GM19043 (cell line): ENCODE measurements around the gene CXCR2.
"Not testable (repeated sequence)": the region's sequence is repeated elsewhere in the genome, so short reads cannot be mapped to it uniquely, and the experiment has no call there.

ENCODE experiments used
- ATAC-seq: cut with Tn5 transposase; IDR thresholded peaks from one replicate; pipeline ENCODE4 v1.9.1; 2021; ENCODE audit warnings: low read depth; ENCODE audit not compliant: unreplicated experiment

Gene CXCR2

DNA sequence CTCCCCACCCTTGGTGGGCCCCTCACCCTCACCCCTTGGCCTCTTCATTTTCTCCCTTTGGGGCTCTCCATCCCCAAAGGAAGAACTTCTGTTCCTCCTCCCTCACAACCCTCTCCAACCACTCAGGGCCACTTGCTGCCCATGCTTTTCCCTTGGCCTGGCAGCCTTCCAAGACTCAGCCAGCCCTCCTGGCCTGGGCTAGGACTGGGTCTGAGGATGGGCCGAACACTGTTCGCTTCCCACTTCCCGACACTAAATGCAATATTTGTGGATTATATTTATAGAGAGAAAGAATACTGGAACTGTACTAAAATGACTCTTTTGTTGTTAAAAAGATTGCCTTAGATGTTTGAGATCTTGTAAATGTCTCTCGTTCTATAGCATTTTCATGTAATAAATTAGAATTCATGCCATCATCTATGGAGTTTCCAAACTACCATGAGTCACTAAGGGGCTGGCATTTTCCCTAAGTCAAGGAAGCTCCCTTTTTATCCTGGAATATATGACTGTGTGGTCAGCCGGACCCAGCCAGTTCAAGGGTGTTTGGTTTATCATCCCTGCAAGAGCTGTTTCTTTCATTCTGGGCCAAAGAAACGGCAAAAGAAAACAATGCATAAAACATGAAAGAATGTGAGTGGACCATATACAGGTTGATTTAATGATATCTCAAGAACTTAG is 3.8 kb downstream of the CXCR2 start:
- no peak for ATAC-seq

DNA sequence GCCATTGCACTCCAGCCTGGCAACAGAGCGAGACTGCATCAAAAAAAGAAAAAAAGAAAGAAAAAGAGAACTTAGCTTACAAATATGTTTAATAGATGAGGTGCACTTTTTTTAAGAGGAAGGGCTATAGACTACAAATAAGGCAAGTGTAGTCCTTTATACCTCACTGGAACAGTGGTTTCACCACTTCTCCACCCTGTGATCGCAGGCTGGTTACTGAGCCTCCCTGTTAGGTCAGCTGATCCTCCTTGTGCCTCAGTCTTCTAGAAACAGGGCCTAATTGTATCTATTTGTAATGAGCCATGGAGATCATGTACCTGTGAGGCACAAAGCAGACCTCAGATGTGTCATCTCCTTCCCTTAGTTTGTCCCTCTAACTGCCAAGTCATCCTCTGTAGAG is 4.5 kb downstream of the CXCR2 start:
- ATAC-seq, result no peak

DNA sequence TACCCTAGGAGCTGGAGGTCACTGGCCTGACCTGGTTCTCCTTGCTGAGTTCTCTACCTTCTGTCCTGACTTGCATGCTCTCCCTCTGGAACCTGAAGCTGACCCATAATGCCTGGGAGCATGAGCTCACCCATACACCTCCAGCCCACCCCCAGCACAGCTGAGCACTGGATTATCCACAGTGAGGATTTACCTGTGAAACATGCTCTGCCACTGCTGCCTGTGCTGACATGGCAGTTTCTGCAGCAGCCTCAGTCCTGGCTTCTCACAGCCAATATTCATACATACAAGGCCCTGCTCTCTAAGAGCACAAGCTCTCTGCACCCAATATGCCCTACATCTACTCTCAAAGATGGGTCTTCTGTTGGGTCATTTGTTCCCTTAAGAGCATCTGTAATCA is 5.0 kb downstream of the CXCR2 start:
- no peak for ATAC-seq

DNA sequence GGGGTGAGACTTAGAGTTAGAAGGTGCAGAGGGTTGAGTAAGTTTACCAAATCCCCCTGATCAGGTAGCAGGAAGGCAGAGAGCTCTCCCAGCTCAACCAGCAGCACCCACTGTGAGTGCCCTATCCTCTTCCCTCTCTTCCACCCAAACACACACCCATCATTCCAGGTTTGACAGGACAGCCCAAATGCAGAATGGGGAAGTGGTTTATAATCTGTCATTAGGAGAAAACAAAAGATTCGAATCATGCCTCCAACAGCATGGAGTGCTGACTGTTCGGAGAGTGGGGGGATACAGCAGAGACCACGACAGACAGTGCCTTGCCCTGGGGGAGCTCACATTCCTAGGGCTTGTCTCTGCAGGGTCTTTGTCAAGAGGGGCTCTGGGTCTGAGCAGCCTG is 11.7 kb downstream of the CXCR2 start:
- ATAC-seq, result no peak

DNA sequence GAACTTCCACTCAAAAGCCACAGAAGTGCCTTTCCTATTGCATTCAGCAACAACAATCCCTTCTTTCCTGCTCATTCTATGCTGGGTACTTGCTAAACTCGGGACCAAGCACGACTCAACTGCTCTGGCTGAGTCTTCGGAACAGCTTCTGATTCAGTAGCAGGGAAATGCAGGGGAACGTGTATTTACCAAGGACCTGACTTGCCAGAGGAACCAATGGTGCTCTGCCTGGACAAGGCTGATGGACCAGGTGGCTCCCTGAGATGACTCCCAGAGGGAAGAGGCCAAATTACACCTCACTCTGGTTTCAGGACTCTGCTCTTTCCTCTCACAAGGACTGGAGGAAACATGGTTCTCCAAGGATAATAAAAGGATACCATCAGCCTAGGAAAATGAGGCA is 12.2 kb downstream of the CXCR2 start:
- no peak for ATAC-seq

DNA sequence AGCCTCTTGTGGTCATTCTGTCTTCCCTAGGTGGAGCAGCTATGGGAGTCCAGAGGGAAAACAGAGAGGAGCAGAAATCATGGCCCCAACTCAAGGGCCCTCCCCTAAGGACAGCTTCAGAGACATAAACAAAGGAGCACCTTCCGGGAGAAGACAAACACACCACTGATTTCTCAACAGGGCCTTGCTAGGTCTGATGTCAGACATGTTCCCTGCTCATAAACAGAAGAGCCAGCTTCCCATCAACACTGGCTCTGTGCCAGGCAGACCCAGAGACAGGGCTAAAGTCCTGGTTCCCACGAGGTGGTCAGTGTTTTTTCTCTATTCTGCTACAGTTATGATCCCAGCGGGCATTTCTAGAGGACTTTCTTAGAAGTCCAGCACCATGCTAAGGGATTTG is 19.3 kb downstream of the CXCR2 start:
- no peak for ATAC-seq

DNA sequence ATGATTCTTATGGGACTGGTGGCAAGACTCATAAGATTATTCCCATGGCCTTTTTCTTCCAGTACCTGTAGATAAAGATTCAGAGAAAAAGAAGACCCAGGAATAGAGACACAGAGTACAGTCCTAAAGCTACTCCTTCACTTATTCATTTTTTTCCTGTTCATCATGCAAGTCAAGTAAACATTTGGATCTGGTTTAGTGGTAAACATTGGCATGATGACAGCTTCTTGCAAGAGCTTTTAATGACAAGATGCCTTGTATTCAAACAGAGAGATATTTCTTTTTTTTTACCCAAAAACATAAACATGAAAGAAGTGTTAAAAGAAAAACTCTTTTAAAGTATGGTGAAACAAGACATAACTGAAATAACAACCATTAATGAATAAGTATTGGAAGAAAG is 20.2 kb downstream of the CXCR2 start:
- ATAC-seq, result no peak

DNA sequence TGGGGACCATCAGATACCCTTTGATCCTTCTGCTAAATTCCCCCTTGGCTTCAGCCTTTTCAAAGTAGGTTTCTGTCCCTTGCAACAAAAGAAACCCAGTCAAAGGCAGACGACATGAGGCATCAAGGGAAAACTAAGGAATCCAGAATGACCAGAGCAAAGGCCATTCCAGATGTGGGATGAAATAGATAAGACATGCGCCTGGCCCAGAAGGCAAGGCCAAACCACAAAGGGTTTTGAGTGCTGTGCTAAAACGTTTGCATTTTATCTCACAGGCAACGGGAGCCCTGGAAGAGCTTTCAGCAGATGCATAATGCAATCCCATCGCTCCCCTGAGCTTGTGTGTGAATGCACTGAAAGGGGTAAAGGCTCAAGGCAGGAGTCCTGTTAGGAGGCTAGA is 23.3 kb downstream of the CXCR2 start:
- no peak for ATAC-seq

DNA sequence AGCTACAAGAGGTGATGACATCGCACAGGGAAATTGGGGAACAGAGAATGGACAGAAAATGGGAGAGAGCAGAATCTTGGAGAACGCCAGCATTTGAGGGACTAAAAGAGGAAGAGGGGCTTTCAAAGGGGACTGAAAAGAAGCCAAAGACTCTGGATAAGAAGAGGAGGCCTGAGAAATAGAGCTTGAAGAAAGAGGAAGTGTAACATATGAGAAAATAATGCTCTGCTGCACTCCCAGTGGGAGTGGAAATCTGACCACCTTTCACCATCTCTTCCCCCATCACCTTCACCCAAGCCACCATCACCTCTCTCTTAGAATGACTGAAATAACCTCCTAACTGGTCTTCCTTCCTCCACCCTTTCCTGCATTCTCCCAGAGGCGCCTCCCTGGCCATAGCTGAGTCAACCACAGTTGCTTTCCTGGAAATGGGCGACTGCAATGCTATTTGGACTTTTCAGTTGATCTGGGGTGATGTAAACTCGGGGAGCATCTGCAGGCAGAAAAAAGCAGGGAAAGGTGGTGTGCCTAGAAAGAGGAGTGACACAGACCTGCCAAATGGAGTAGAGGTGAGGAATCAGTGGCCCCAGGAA is 24.1 kb downstream of the CXCR2 start:
- ATAC-seq, result no peak

DNA sequence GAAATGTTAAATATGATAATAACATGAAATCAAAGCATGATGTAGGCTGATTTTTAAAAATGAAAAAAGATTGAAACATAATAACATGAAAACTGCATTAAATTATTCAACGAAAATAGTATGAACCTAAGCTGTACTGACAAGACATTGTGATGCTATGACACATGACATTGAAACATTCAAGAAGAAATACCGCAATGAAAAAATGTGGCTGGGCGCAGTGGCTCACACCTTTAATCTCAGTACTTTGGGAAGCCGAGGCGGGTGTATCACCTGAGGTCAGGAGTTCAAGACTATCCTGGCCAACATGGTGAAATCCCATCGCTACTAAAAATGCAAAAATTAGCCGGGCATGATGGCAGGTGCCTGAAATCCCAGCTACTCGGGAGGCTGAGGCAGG is 26.3 kb downstream of the CXCR2 start:
- no peak for ATAC-seq

DNA sequence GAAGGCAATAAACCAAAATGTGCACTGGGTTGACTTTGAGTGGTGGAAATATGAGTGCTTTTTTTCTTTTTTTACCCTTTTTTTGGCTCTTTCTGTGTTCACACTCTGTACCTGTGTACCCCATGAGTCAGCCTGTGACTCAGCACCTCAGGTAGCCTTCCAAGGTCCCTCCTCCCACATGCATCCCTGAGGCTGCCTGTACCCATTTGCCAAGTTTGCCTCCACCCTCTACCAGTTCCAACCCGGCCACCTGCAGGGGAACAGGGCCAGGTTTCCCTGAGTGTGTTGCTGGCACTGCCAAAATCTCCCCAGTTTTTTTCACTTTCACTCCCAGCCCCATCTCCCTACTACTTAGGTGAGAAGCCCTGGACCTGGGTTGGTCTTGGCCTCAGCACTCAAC is 26.9 kb downstream of the CXCR2 start:
- no peak for ATAC-seq

DNA sequence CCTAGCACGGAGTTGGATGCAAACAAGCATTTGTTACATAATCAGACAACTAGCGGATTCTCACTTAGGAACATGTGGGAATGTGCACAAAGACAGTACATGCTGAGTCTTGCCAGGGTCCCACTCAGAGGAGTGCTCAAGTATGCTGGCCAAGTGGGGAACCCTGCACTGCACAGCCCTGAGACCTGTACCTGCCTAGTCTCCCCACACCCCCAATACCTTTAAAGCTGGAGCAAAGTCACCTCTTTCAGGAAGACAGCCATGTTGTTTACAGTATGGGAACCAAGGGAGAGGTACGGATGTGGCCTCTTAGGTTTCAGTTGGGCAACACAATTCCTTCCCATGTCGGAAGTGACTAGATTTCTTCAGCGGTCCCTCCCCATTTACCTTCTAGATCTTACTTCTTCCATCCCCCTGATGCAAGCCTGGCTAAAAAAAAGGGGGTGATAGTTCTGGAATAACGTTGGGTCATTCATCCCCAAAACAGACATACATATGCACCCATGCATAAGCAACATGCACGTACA is 30.2 kb downstream of the CXCR2 start:
- no peak for ATAC-seq

DNA sequence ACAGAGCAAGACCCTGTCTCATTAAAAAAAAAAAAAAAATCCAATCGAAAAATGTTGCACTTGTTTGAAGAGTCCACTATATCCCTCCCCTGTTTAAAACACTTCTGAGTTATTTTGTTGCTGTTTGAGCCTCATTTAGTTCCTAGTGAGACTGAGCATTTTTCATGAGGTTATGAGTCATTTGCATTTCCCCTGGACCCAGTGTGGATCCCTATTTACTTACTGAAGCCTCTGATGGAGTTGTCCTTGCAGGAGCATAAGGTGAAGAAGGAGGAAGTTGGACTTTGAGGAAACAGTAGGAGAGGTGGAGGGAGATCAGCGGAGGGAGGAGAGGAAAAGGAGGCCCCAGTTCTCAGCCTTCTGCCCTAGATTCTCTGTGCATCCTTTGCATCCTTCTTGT is 35.8 kb downstream of the CXCR2 start:
- no peak for ATAC-seq

DNA sequence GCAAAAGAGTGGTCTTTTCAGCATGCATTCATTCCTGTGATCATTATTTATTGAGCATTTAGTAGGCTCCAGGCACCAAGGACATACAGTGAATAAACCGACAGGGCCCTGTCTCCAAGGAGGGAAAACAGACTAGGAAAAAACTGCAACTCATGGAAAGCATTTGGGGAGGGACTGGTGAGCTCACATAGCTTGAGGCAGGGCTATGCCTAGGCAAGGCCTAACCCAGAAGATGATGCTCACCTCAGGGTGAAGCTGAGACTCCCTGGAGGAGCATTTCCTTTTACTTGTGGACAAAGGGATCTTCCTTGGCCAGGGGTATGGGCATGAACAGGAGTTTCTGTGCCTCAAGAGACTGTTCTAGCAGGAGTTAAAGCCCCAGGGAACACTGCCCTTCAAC is 37.0 kb downstream of the CXCR2 start:
- no peak for ATAC-seq

DNA sequence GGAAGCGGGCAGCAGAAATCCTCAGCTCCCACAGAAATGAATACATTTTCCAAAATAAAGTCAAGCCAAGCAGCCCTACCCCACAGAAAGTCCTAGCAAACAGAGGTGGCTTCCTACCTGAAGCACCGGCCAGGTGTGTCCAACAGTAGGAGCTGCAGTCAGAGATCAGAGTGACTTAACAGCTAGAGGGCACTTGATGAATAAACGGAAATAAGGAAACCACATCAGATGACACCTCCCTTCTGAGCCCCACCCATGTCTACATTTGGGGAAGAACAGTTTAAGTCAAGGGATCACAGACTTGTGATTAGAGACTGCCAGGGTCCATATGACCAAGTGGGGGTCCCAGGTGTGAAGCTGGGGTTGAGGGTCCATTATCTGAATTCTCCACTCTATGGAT is 41.0 kb downstream of the CXCR2 start, which contains the start of gene CXCR1:
CXCR1 (minus strand) TSS at position 172 of the 400 bp plus-strand sequence. CDS start 1,751 bp downstream, outside the sequence.
- ATAC-seq, result no peak

DNA sequence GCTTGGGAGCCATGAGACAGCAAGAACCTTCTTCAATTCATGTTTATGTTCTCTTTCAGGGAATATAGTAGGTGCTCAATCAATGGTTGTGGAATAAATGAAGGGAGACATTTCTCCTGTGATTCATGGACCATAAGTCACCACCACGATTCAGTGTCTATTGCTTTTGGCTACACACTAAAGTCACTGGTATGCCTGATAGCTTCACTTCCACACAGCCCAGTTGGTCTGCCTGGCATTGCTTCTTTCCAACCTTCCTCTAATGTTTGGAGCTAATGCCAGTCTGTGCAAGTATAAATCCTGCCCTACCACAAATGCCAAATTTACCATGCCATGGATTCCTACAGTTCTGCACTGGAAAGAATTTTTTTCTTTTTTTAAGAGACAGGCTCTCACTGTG is 42.2 kb downstream of the CXCR2 start:
- ATAC-seq, result no peak

DNA sequence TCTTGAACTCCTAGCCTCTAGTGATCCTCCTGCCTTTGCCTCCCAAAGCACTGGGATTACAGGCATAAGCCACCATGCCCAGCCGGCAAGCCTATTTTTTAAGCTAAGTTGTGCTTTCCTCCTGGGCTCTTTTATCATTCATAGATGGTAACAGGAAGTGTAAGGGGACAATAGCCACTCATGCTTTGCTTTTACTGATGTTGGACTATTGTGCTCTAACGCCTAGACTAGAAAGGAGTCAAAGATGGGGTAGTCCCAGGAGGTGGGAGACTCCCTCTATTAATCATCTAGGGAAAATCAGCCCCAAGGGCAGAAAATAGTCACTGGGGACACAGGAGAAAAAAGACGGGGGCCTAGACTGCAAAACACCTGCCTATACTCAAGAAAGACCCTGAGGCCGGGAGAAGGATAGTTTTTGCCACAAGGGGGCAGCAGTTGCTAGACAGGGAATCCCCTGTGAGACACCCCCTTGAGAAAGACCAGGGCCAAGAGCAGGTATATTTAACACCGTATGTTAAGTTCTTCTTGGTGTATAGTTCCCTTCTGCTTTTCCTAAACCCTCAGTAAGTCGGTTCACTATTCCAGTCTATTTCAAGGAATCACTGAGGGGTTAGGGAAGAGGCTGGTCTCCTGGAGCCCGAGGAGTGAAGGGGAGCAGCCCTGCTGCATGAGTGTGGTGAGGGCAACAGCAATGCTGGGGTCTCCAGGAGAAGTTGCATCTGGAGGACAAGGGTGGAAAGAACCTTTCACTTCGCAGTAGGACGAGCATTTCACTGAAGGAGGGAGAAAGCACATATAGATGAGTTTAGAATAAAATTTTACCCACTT is 43.0 kb downstream of the CXCR2 start:
- no peak for ATAC-seq

DNA sequence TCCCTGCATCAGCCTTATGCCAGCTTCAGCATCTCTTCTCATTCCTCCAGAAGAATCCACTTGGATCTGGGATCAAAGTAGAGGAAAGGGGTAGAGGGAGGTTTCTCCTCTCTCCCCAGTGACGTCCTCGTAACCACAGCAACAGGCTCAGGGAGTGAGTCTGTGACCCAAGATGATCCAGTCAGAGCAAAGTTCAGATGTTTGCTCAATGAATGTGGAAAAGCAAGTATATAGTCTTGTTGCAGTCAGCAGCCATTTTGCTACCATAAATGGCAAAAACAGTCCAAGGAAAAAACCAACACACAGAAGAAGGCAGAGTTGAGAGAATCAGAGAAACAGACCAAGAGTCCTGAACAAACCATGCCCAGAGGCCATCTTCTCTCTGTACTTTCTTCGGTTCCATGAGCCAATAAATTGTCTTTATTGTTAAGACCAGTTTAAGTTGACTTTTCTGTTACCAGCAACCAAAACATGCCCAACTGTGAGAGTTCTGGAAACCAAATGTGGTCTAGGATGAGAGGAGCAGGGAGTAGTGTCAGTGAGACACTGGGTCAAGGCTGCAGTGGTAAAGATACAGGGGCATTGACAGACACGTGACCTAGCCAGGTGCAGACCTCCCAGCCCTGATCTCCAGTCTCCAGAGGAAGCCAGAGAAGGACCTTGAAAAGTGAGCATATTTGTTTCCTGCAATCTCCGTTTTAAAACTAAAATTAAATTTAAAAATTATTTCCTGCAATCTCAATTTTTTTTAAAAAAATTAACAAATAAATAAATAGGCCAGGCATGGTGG is 44.1 kb downstream of the CXCR2 start:
- no peak for ATAC-seq

DNA sequence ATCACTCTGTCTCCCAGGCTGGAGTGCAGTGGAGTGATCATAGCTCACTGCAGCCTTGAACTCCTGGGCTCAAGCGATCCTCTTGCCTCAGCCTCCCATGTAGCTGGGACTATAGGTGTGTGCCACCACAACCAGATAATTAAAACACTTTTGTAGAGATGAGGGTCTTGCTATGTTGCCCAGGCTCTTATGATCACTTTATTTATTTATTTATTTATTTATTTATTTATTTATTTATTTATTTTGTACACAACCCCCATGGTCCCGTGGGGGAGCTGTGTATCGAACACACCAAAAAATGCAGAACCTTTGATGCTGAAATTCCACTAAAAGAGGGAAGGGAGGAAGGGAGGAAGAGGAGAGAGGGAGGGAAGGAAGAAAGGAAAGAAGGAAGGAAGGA is 45.9 kb downstream of the CXCR2 start:
- not testable (repeated sequence) for ATAC-seq

DNA sequence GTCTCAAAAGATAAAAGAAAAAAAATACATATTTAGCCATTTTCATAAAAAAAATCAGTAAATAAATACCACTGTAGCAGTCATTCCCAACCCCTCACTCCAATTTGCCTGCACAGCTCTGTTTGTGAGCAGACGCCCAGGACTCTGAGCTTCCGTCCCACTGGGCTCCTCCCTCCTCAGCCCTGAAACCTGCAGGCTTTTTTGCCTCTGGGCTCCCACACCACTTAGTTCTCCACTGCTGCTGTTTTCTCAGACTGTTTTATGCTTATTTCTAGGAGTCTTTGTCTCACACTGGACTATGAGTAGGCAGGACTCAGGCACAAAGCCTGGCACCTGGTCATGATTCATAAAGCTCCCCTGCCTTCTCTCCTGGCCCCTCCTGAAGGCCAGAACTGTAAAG is 47.0 kb downstream of the CXCR2 start:
- no peak for ATAC-seq

DNA sequence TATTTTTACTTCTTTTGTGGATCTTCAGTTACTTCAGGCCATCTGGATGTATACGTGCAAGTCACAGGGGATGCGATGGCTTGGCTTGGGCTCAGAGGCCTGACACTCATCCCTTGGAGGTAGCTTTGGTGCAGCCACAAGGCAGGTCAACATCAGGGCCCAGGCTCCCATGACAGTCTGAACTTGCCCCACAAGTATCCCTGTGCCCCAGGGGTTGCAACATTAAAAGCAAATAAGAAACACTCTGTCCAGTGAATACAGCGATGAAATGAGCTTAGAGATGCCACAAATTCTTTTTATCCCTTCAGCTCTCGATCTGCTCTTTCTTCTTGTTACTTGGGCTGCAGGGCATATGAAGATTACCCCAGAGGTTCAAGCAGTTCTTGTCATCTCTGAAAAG is 54.0 kb downstream of the CXCR2 start:
- no peak for ATAC-seq
